Esophagus squamous epithelium (tissue), 5 donors: ENCODE data around the gene ZNF79. TPM values are rescaled to one million over a fixed set of nuclear protein-coding genes. Genes with fewer than 3 reads are reported as not detected.

Source experiments
- DNase-seq: peaks from one replicate; lab custom pipeline; 2025; lab: John Stamatoyannopoulos, UW
- H3K27ac ChIP-seq, 4 donors: fragments of 200-600 bp; sonication (generic); one replicate each; pipeline ENCODE4 v1.5.1; 2016 to 2019; ENCODE audit warnings: mild to moderate bottlenecking in 1 of 4
- H3K27me3 ChIP-seq, 4 donors: fragments of 200-600 bp; sonication (generic); 1 replicate in 3 of 4; 2 replicates in 1 of 4; pipeline versions ENCODE4 v1.5.1 to v1.6.0; 2017 to 2021; ENCODE audit warnings: antibody characterized with exemption in 1 of 4
- H3K36me3 ChIP-seq, 3 donors: fragments of 200-600 bp; sonication (generic); one replicate each; pipeline ENCODE4 v1.5.1; 2016 to 2019
- H3K4me1 ChIP-seq, 3 donors: fragments of 200-600 bp; sonication (generic); one replicate each; pipeline ENCODE4 v1.5.1; 2017 to 2019
- H3K4me3 ChIP-seq, 4 donors: fragments of 200-600 bp; sonication (generic); 1 replicate in 3 of 4; 2 replicates in 1 of 4; pipeline ENCODE4 v1.5.1; 2016 to 2019; ENCODE audit warnings: mild to moderate bottlenecking in 2 of 4, moderate library complexity in 1 of 4
- H3K9me3 ChIP-seq, 3 donors: fragments of 200-600 bp; sonication (generic); one replicate each; pipeline ENCODE4 v1.5.1; 2016 to 2019
- CTCF ChIP-seq, 6 experiments: fragments of 450-650 bp in 4 of 6; fragments of 200-600 bp in 2 of 6; sonication (generic) in 2 of 6; IDR thresholded peaks; one replicate each; pipeline ENCODE4 v1.5.1; 2016 to 2019; ENCODE audit warnings: antibody characterized with exemption in 6 of 6, mild to moderate bottlenecking in 4 of 6, moderate library complexity in 4 of 6
- POLR2A ChIP-seq, 4 donors: fragments of 450-650 bp; IDR thresholded peaks; one replicate each; pipeline ENCODE4 v1.6.1; 2017; ENCODE audit warnings: antibody characterized with exemption in 4 of 4, mild to moderate bottlenecking in 4 of 4, moderate library complexity in 3 of 4
- WGBS, 2 donors: methylation state at CpG; one replicate each; pipeline ENCODE4 v1.1.5; 2018; 5-methylcytosine and 5-hydroxymethylcytosine counted together
- intact Hi-C: fragments of 100-400 bp; cut with DNase I; formaldehyde crosslinking; loops from one replicate; pipeline ENCODE4 v1.15.0; 2022
- total RNA-seq, 4 donors: library from RNA; depleted of rRNA; stranded (reverse); fragments of >200 nt; gene quantifications; one replicate each; pipeline ENCODE4 v1.1.0, GENCODE V29; 2016
- donor health status: DM: yes; HTN: yes; CAD: no.

Gene ZNF79
- total RNA-seq, 4 donors from 2014 or later = 3.1 to 9.9 (median 4.7) TPM

DNA sequence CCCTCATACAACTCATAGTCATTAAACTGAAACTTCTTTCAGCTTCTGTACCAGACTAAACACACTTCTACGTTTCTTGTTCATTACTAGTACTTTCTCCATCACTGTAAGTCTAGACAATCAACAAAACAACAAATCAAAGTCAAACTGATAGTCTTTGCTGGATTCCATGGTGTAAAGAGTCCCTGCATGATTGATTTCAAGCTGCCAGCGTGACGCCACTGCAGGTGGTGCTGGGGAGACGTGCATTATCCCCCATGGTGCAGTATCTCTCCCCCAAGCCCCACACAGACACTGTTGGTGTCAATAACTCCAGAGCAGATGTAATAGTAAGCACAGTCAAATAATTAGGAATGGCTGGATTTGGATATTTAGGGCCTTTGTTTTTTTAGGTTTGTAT, 37.9 kb upstream of the ZNF79 start:
- H3K9me3 ChIP-seq = no peaks in the 10 kb centered on the region
- H3K27me3 ChIP-seq = no peaks in the 10 kb centered on the region
- TF ChIP-seq CTCF (IDR thresholded peaks at IDR 0.05) = no peak
- no peak for TF ChIP-seq POLR2A (IDR thresholded peaks at IDR 0.05)
- no peak for DNase-seq
- no peak overlapping the region for H3K4me3 ChIP-seq
- peaks cover 0 to 21% (median 10%) of the 10 kb centered on the region in 3 donors for H3K4me1 ChIP-seq
- WGBS, 2 donors = 74 to 94% methylated on average over 4 of the region's 4 CpGs
- H3K36me3 ChIP-seq = no peaks in the 10 kb centered on the region
- intact Hi-C loops = no loop called here
- H3K27ac ChIP-seq = no peak overlapping the region

DNA sequence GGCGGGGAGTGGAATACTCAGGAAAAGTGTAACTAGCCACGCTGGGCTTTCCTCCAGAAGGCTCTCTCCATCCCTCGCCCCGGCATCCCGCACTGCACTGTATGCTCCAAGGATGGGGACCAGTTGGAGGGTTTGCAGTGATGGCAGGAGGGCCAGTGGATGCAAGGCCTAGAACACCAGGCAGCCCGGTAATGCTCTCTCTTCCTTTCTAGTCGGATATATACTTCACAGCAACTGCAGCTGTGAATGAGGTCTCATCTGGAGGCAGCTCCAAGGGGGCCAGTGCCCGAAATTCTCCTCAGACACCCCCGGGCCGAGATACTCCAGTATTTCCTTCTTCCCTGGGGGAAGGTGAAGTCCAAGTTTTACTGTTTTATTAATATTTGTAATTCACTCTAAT, 37.2 kb upstream of the ZNF79 start:
- intact Hi-C loops = no loop called here
- no peak overlapping the region for H3K4me3 ChIP-seq
- H3K27ac ChIP-seq = no peak overlapping the region
- TF ChIP-seq POLR2A (IDR thresholded peaks at IDR 0.05) = no peak
- TF ChIP-seq CTCF (IDR thresholded peaks at IDR 0.05) = no peak
- H3K9me3 ChIP-seq = no peaks in the 10 kb centered on the region
- H3K36me3 ChIP-seq = peaks cover 0 to 4% (median 0%) of the 10 kb centered on the region in 3 donors
- no peak for DNase-seq
- WGBS, 2 donors = 92 to 96% methylated on average over 5 to 9 of the region's 10 CpGs
- H3K27me3 ChIP-seq = no peaks in the 10 kb centered on the region
- peaks cover 0 to 21% (median 10%) of the 10 kb centered on the region in 3 donors for H3K4me1 ChIP-seq

GRCh38 chr9:127388037-127388855, 35.9 kb upstream of the ZNF79 start:
- Histone ChIP-seq H3K9me3 (no peaks in the 10 kb centered on the region), H3K4me3 (no peak overlapping the region), H3K27me3 (no peaks in the 10 kb centered on the region), H3K36me3 (peaks cover 0 to 8% (median 0%) of the 10 kb centered on the region in 3 donors), H3K4me1 (peaks cover 0 to 21% (median 10%) of the 10 kb centered on the region in 3 donors), H3K27ac (peak overlapping the region in 3 of 4 donors; percentile 16 to 60 (median 34))
- DNase-seq = no peak
- intact Hi-C loops = no loop called here
- TF ChIP-seq POLR2A (IDR thresholded peaks at IDR 0.05) = no peak
- no peak for TF ChIP-seq CTCF (IDR thresholded peaks at IDR 0.05)
- WGBS, 2 donors = 28 to 39% methylated on average over 10 of the region's 10 CpGs

DNA sequence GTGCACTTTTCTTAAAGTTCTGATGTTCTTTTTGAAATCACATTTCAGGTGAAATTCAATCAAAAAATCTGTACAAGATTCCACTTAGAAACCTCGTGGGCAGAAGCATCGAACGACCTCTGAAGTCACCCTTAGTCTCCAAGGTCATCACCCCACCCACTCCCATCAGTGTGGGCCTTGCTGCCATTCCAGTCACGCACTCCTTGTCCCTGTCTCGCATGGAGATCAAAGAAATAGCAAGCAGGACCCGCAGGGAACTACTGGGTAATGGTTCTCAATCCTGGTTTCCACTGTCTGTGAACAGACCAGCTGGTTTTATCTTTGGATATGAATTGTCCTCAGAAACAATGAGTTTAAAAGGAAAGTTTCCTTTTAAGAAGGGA, 35.3 kb upstream of the ZNF79 start:
- DNase-seq = no peak
- peak overlapping the region in 3 of 4 donors; percentile 16 to 60 (median 34) for H3K27ac ChIP-seq
- no peak overlapping the region for H3K4me3 ChIP-seq

More for the DNA sequence above, 35.3 kb upstream of the ZNF79 start:
- 47 to 58% methylated on average over 4 of the region's 6 CpGs for WGBS, 2 donors
- peaks cover 0 to 21% (median 10%) of the 10 kb centered on the region in 3 donors for H3K4me1 ChIP-seq
- H3K27me3 ChIP-seq = no peaks in the 10 kb centered on the region
- intact Hi-C loops = no loop called here
- peaks cover 0 to 8% (median 0%) of the 10 kb centered on the region in 3 donors for H3K36me3 ChIP-seq
- TF ChIP-seq POLR2A (IDR thresholded peaks at IDR 0.05) (no peak), CTCF (IDR thresholded peaks at IDR 0.05) (no peak)
- no peaks in the 10 kb centered on the region for H3K9me3 ChIP-seq
